HepG2 (cell line): ENCODE measurements around the gene TPSB2. TPM values are rescaled to one million over a fixed set of nuclear protein-coding genes. Genes with fewer than 3 reads are reported as not detected.
A peak's percentile ranks its signal among the peaks of the same experiment; 100 is the strongest.

Experiments
- FOSL1 ChIP-seq: sonication (generic); formaldehyde crosslinking; IDR thresholded peaks from 2 replicates; pipeline ENCODE4 v1.9.0; 2021; ENCODE audit warnings: missing genetic modification reagents, borderline replicate concordance
- GFI1 ChIP-seq: sonication (generic); formaldehyde crosslinking; IDR thresholded peaks from 2 replicates; pipeline ENCODE4 v1.5.0; 2020; ENCODE audit warnings: missing genetic modification reagents, mild to moderate bottlenecking, borderline replicate concordance
- MIER2 ChIP-seq: IDR thresholded peaks from 2 replicates; pipeline ENCODE4 v1.6.1; 2016; ENCODE audit warnings: missing biosample characterization, missing genetic modification reagents
- PBX3 ChIP-seq: sonication (generic); formaldehyde crosslinking; IDR thresholded peaks from 2 replicates; pipeline ENCODE4 v1.8.1; 2023; ENCODE audit warnings: missing genetic modification reagents, inconsistent platforms, borderline replicate concordance
- SRSF1 ChIP-seq: fragments of 200-400 bp; formaldehyde crosslinking; optimal IDR thresholded peaks from 2 replicates; pipeline ENCODE3; 2017; ENCODE audit warnings: mild to moderate bottlenecking, low read depth, low read length, moderate library complexity
- ZBTB14 ChIP-seq: sonication (generic); formaldehyde crosslinking; IDR thresholded peaks from 2 replicates; pipeline ENCODE4 v1.4.0; 2020; ENCODE audit warnings: missing genetic modification reagents
- ZNF10 ChIP-seq: sonication (generic); formaldehyde crosslinking; IDR thresholded peaks from 2 replicates; pipeline ENCODE4 v1.4.0; 2020; ENCODE audit warnings: mild to moderate bottlenecking, low read depth, missing genetic modification reagents, borderline replicate concordance
- ZNF142 ChIP-seq: sonication (generic); formaldehyde crosslinking; IDR thresholded peaks from 2 replicates; pipeline ENCODE4 v1.4.0; 2020; ENCODE audit warnings: missing genetic modification reagents
- ZNF407 ChIP-seq: sonication (generic); formaldehyde crosslinking; IDR thresholded peaks from one replicate; pipeline ENCODE4 v1.5.1; 2020; ENCODE audit warnings: mild to moderate bottlenecking, missing genetic modification reagents; ENCODE audit errors: not compliant biosample characterization
- ZNF562 ChIP-seq: sonication (generic); formaldehyde crosslinking; IDR thresholded peaks from 2 replicates; pipeline ENCODE4 v1.8.0; 2022; ENCODE audit warnings: missing genetic modification reagents, borderline replicate concordance
- ZNF761 ChIP-seq: sonication (generic); formaldehyde crosslinking; conservative IDR thresholded peaks from 2 replicates; pipeline ENCODE4 v1.4.0; 2020; ENCODE audit warnings: mild to moderate bottlenecking, missing genetic modification reagents
- polyA plus RNA-seq, 8 experiments: library from polyadenylated mRNA; depleted of rRNA in 3 of 8; stranded (reverse) in 7 of 8; unstranded in 1 of 8; fragments of >200 nt; fragmentation: Illumina TruSeq in 4 of 8; extraction: Trizol in 4 of 8; gene quantifications; 2 replicates each; pipeline versions ENCODE4 v1.2.1 to v1.2.3, GENCODE V29; 2011 to 2016; ENCODE audit warnings: low read depth in 4 of 8, missing spikeins in 1 of 8, mixed read lengths in 1 of 8; ENCODE audit not compliant: insufficient read depth in 1 of 8
- total RNA-seq, 5 experiments: library from RNA; depleted of rRNA; stranded (reverse); fragments of >200 nt; fragmentation: Illumina TruSeq; extraction: Trizol; gene quantifications; 2 replicates each; pipeline ENCODE4 v1.2.3, GENCODE V29; 2016; ENCODE audit warnings: low read depth in 1 of 5

TPSB2 gene
- total and polyA plus RNA-seq, 2 of the 13 experiments (the other 11 are each of a cell fraction or from before 2014, with no cell fraction given) = not detected

GRCh38 chr16:1188432-1189189, 41.4 kb downstream of the TPSB2 start (continued):
- peak; percentile 77; the same call in 1 of the 2 replicates for TF ChIP-seq ZNF142 (CRISPR knock-in tag)
- TF ChIP-seq ZNF562 = no peak
- TF ChIP-seq GFI1 (CRISPR knock-in tag) = no peak
- TF ChIP-seq ZBTB14 (CRISPR knock-in tag) = no peak
- TF ChIP-seq ZNF761 (CRISPR knock-in tag) = 0 out of 2 replicates have a peak, but pooled peaks have one; percentile 54
- peak; percentile 90 for TF ChIP-seq PBX3 (CRISPR knock-in tag)
- TF ChIP-seq ZNF407 = no peak
- no peak for TF ChIP-seq ZNF10 (CRISPR knock-in tag)
- TF ChIP-seq FOSL1 (CRISPR knock-in tag) = no peak
- no peak for TF ChIP-seq SRSF1
- TF ChIP-seq MIER2 (CRISPR knock-in tag) = peak; percentile 95
